Immature natural killer cell (primary cell): ENCODE data around the gene ZC3H7A. TPM values are rescaled to one million over a fixed set of nuclear protein-coding genes. Genes with fewer than 3 reads are reported as not detected.
A peak's percentile ranks its signal among the peaks of the same experiment; 100 is the strongest.
"Not testable (repeated sequence)": the region's sequence is repeated elsewhere in the genome, so short reads cannot be mapped to it uniquely, and the experiment has no call there.

ENCODE experiments used
- DNase-seq, 3 donors: peaks; one replicate each; pipeline ENCODE4 v3.0.0; 2022; ENCODE audit warnings: mixed read lengths in 1 of 3
- H3K27ac Mint-ChIP-seq, 6 donors: one replicate each; pipeline ENCODE4 v1.8.0; 2020; ENCODE audit warnings: mixed read lengths in 6 of 6, mild to moderate bottlenecking in 5 of 6, inconsistent platforms in 4 of 6, moderate library complexity in 3 of 6
- H3K27me3 Mint-ChIP-seq, 3 donors: one replicate each; pipeline ENCODE4 v1.8.0; 2020 to 2021; ENCODE audit warnings: low read depth in 3 of 3, mild to moderate bottlenecking in 3 of 3, mixed read lengths in 3 of 3, moderate library complexity in 3 of 3, inconsistent platforms in 1 of 3
- H3K36me3 Mint-ChIP-seq, 3 donors: one replicate each; pipeline ENCODE4 v1.8.0; 2020; ENCODE audit warnings: mixed read lengths in 3 of 3, inconsistent platforms in 2 of 3, mild to moderate bottlenecking in 2 of 3
- H3K4me1 Mint-ChIP-seq, 2 donors: one replicate each; pipeline ENCODE4 v1.8.0; 2020; ENCODE audit warnings: inconsistent platforms in 2 of 2, mild to moderate bottlenecking in 2 of 2, mixed read lengths in 2 of 2, moderate library complexity in 1 of 2
- H3K4me3 Mint-ChIP-seq, 5 donors: one replicate each; pipeline ENCODE4 v1.8.0; 2020; ENCODE audit warnings: mild to moderate bottlenecking in 5 of 5, mixed read lengths in 5 of 5, inconsistent platforms in 3 of 5, moderate library complexity in 3 of 5
- H3K9me3 Mint-ChIP-seq, 6 donors: one replicate each; pipeline ENCODE4 v1.8.0; 2020; ENCODE audit warnings: mild to moderate bottlenecking in 6 of 6, mixed read lengths in 6 of 6, inconsistent platforms in 4 of 6, moderate library complexity in 3 of 6
- polyA plus RNA-seq, 3 donors: library from polyadenylated mRNA; unstranded; fragments of 300-500 nt; fragmentation: Illumina TruSeq; gene quantifications; one replicate each; pipeline ENCODE4 v1.2.3, GENCODE V29; 2021

ZC3H7A gene
- polyA plus RNA-seq, 3 donors from 2014 or later: 20.3 to 34.2 (median 29.2) TPM

- Mint-ChIP-seq H3K9me3 (no peaks in the 10 kb centered on the region), H3K36me3 (no peaks in the 10 kb centered on the region), H3K4me1 (no peaks in the 10 kb centered on the region), H3K27me3 (peaks cover 0 to 2% (median 0%) of the 10 kb centered on the region in 3 donors), H3K27ac (no peak overlapping the region), H3K4me3 (no peak overlapping the region)
- DNase-seq: no peak
Measured at GRCh38 chr16:11819798-11820197, 22.7 kb upstream of the ZC3H7A start.

DNA sequence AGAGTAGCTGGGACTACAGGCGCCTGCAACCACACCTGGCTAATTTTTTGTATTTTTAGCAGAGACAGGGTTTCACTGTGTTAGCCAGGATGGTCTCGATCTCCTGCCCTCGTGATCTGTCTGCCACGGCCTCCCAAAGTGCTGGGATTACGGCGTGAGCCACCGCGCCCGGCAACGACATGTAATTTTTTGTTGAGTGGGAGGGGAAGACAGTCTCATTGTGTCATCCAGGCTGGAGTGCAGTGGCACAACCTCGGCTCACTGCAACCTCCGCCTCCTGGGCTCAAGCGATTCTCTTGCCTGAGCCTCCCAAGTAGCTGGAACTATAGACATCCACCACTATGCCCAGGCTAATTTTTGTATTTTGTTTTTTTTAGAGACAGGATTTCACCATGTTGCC, 21.9 kb upstream of the ZC3H7A start:
- H3K4me3 Mint-ChIP-seq, H3K36me3 Mint-ChIP-seq, H3K4me1 Mint-ChIP-seq, H3K9me3 Mint-ChIP-seq, DNase-seq, H3K27ac Mint-ChIP-seq, H3K27me3 Mint-ChIP-seq: not testable (repeated sequence)

GRCh38 chr16:11816123-11816522, 19.1 kb upstream of the ZC3H7A start:
- peaks cover 0 to 4% (median 0%) of the 10 kb centered on the region in 3 donors for H3K27me3 Mint-ChIP-seq
- no peak overlapping the region for H3K27ac Mint-ChIP-seq
- H3K4me3 Mint-ChIP-seq: no peak overlapping the region
- H3K9me3 Mint-ChIP-seq: no peaks in the 10 kb centered on the region
- DNase-seq: no peak
- no peaks in the 10 kb centered on the region for H3K36me3 Mint-ChIP-seq
- no peaks in the 10 kb centered on the region for H3K4me1 Mint-ChIP-seq

- H3K4me3 Mint-ChIP-seq, H3K9me3 Mint-ChIP-seq, H3K27ac Mint-ChIP-seq, H3K36me3 Mint-ChIP-seq, DNase-seq, H3K27me3 Mint-ChIP-seq, H3K4me1 Mint-ChIP-seq: not testable (repeated sequence)
Measured at GRCh38 chr16:11814800-11815199, 17.7 kb upstream of the ZC3H7A start.

GRCh38 chr16:11806721-11807120, 9.7 kb upstream of the ZC3H7A start:
- H3K4me1 Mint-ChIP-seq: peaks cover 4 to 6% of the 10 kb centered on the region in 2 donors
- DNase-seq: no peak
- H3K9me3 Mint-ChIP-seq: no peaks in the 10 kb centered on the region
- no peaks in the 10 kb centered on the region for H3K36me3 Mint-ChIP-seq
- peaks cover 0 to 7% (median 2%) of the 10 kb centered on the region in 3 donors for H3K27me3 Mint-ChIP-seq
- H3K4me3 Mint-ChIP-seq: no peak overlapping the region
- no peak overlapping the region for H3K27ac Mint-ChIP-seq

GRCh38 chr16:11805556-11805955, 8.5 kb upstream of the ZC3H7A start:
- H3K27ac Mint-ChIP-seq: no peak overlapping the region
- no peaks in the 10 kb centered on the region for H3K36me3 Mint-ChIP-seq
- no peaks in the 10 kb centered on the region for H3K9me3 Mint-ChIP-seq
- no peak overlapping the region for H3K4me3 Mint-ChIP-seq
- no peak for DNase-seq
- peaks cover 4 to 6% of the 10 kb centered on the region in 2 donors for H3K4me1 Mint-ChIP-seq
- H3K27me3 Mint-ChIP-seq: peaks cover 0 to 7% (median 2%) of the 10 kb centered on the region in 3 donors

DNA sequence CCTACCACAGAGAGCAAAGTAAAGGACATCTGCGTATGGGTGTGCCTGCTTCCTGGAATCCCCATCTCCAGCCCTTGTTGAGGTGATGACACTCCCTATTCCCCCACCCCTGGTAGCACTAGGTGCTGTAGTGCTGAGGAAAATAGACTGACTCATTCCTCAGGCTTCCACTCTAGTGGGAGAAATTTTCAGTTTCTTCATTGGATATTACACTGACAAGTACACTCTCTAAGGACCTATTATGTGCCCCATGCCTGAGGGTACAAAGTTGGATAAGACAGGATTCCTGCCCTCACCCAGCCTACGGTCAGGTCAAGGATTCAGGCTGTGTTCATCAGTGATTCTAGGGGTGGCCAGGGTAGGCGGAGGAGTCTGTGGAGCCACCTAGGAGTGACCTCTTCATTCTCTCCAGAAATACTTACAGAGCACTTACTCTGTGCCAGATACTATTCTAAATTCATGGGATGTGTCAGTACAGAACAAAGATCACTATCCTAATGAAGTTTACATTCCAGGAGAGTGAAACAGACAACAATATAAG, 4.5 kb upstream of the ZC3H7A start:
- Mint-ChIP-seq H3K4me1 (peaks cover 26 to 33% of the 10 kb centered on the region in 2 donors), H3K36me3 (no peaks in the 10 kb centered on the region), H3K9me3 (no peaks in the 10 kb centered on the region), H3K27me3 (peaks cover 3 to 9% (median 4%) of the 10 kb centered on the region in 3 donors), H3K4me3 (no peak overlapping the region), H3K27ac (no peak overlapping the region)
- no peak for DNase-seq

- H3K27ac Mint-ChIP-seq: peak overlapping the region in 2 of 6 donors; percentile 53 to 79
- H3K9me3 Mint-ChIP-seq: no peaks in the 10 kb centered on the region
- H3K4me3 Mint-ChIP-seq: peak overlapping the region in 1 of 5 donors; percentile 14
- peaks cover 5 to 16% (median 12%) of the 10 kb centered on the region in 3 donors for H3K27me3 Mint-ChIP-seq
- DNase-seq: no peak
- H3K4me1 Mint-ChIP-seq: peaks cover 34 to 43% of the 10 kb centered on the region in 2 donors
- no peaks in the 10 kb centered on the region for H3K36me3 Mint-ChIP-seq
Measured at GRCh38 chr16:11800382-11800718, 3.3 kb upstream of the ZC3H7A start.

DNA sequence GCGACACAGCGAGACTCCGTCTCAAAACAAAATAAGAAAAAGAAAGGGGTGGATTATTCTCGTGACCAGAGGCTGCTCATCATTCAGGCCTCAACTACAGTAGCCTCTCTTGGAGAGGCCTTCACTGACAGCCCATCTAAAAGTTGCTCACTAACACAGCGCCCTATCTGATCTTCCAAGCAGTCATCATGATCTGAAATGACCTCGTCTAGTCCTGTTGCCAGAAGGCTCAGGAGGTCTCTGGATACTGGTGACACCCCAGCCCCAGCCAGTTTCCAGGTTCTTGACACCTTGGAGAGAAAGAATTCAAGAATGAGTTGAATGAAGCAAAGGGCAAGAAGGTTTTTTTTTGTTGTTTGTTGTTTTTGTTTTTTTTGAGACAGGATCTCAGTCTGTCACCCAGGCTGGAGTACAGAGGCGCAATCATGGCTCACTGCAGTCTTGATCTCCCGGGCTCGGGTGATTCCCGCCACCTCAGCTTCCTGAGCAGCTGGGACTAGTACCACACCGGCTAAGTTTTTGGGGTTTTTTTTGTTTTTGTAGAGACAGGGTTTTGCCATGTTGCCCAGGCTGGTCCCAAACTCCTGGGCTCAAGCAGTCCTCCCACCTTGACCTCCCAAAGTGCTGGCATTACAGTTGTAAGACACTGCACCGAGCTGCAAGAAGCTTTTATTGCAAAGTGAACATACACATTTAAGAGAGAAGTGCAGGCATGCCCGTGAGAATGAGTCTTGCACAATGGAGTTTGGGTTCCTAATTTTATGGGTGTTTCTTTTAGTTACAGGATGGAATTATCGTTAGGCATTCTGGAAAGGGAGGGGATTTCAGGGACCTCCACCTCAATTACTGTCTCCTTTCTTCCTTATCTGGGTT, 2.7 kb upstream of the ZC3H7A start:
- Mint-ChIP-seq H3K27me3 (peaks cover 5 to 16% (median 12%) of the 10 kb centered on the region in 3 donors), H3K4me3 (peak overlapping the region in 3 of 5 donors; percentile 8 to 29 (median 18)), H3K4me1 (peaks cover 40 to 49% of the 10 kb centered on the region in 2 donors), H3K27ac (peak overlapping the region; percentile 39 to 86 (median 70)), H3K36me3 (no peaks in the 10 kb centered on the region), H3K9me3 (no peaks in the 10 kb centered on the region)
- no peak for DNase-seq

DNA sequence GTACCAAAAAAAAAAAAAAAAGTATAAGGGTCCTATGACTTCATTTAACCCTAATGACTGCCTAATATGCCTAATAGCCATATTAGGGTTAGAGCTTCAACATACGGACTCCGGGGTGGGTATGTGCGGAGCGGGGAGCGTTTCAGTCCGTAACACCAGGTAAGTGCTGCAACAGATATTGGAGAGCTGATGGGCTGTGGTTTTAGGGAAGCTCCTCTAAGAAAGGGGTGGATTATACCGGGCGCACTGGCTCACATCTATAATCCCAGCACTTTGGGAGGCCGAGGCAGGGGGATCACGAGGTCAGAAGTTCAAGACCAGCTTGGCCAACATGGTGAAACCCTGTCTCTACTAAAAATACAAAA, 1.9 kb upstream of the ZC3H7A start:
- H3K4me1 Mint-ChIP-seq: peaks cover 48 to 56% of the 10 kb centered on the region in 2 donors
- H3K9me3 Mint-ChIP-seq: no peaks in the 10 kb centered on the region
- DNase-seq: no peak
- H3K27ac Mint-ChIP-seq: peak overlapping the region in 5 of 6 donors; percentile 24 to 99 (median 39)
- no peaks in the 10 kb centered on the region for H3K36me3 Mint-ChIP-seq
- H3K27me3 Mint-ChIP-seq: peaks cover 5 to 15% (median 12%) of the 10 kb centered on the region in 3 donors
- H3K4me3 Mint-ChIP-seq: peak overlapping the region in 3 of 5 donors; percentile 13 to 54 (median 22)

GRCh38 chr16:11797957-11798299, 870 bp upstream of the ZC3H7A start:
- Mint-ChIP-seq H3K36me3 (no peaks in the 10 kb centered on the region), H3K27ac (peak overlapping the region; percentile 94 to 99 (median 98)), H3K4me3 (peak overlapping the region; percentile 85 to 94 (median 94)), H3K4me1 (peaks cover 54 to 63% of the 10 kb centered on the region in 2 donors), H3K9me3 (no peaks in the 10 kb centered on the region), H3K27me3 (peaks cover 5 to 15% (median 12%) of the 10 kb centered on the region in 3 donors)
- DNase-seq: no peak

DNA sequence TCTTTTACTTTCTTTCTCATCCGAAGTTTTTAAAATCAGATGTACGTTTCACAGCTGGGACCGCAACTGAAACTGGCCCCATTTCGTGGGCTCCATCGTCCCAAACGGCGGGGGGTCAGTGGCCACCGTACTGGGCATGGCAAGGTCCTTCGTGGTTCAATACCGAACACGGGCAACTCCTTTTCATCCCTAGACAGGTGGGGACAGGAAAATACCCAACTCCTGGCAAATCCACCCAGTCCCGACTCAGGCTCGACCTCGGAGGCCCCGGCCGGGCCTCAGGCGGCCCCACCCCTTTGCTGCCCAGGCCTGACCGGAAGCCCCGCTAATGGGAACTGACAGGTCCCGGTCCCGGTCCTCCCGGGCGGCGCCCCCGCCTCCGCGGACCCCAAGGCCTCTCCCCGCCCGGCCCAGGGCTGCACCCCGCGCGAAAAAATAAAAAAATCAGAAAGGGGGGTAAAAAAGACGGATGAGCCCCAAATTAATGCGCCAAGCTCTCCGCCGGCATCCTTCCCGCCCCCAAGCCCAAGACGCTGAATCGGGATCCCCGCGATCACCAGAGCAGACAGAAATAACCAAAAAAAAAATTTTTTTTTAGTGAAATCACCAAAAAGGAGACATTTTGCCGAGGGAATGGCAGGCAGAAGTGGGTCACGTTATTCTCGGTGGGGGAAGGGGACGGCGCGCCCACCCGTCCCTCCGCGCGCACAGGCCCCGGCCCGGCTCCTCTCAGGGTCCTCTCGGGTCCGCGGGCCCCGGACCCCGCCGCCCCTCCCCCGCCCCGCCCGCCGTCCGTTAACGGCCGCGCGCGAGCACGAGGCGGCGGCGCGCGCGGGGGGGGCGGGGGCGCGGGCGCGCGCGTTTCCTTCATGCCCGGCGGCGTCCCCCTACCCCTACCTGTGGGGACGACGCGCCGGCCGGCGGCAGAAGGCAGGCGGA, 562 bp downstream of the ZC3H7A start:
- H3K4me1 Mint-ChIP-seq: peaks cover 65 to 77% of the 10 kb centered on the region in 2 donors
- H3K27me3 Mint-ChIP-seq: peaks cover 5 to 17% (median 12%) of the 10 kb centered on the region in 3 donors
- H3K27ac Mint-ChIP-seq: peak overlapping the region; percentile 87 to 97 (median 94)
- no peaks in the 10 kb centered on the region for H3K36me3 Mint-ChIP-seq
- peak; percentile 28 to 35 (median 34) for DNase-seq
- H3K4me3 Mint-ChIP-seq: peak overlapping the region; percentile 90 to 94 (median 93)
- no peaks in the 10 kb centered on the region for H3K9me3 Mint-ChIP-seq

DNA sequence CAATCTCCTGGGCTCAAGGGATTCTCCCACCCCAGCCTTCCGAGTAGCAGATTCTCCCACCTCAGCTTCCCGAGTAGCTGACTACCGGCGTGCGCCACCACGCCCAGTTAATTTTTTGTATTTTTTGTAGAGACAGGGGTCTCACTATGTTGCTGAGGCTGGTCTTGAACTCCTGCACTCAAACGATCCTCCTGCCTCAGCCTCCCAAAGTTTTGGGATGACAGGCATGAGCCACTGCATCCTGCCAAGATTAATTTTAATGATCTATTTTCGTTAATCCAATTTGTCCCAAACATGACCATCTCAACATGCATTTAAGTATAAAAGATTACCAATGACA, 1.2 kb downstream of the ZC3H7A start:
- Mint-ChIP-seq H3K4me3 (peak overlapping the region; percentile 90 to 94 (median 93)), H3K27ac (peak overlapping the region; percentile 87 to 97 (median 93)), H3K36me3 (no peaks in the 10 kb centered on the region), H3K27me3 (peaks cover 5 to 19% (median 12%) of the 10 kb centered on the region in 3 donors), H3K4me1 (peaks cover 71 to 84% of the 10 kb centered on the region in 2 donors), H3K9me3 (no peaks in the 10 kb centered on the region)
- no peak for DNase-seq
